ENCODE measurements around the gene CTCF.

DNA sequence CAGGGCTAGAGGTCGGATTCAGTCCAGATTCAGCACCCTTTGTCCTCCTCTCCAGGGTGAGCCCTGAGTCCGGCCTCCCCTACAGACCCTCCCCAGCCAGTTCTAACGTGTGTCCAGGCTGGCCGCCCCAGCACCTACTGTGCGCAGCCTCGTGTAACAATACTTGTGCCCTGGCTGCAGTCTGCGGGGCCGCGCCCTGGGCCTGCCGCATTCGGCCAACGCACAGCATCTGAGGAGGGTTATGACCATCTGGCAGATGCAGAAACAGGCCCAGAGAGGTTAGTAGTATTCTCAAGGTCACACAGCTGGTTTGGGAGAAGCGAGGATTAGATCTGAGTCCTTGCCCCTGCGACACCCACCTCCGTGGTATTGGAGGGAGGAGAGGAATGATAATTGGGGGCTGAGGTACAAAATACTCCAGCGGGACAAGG is 32.7 kb upstream of the CTCF start:
- TF ChIP-seq TCF12 (IDR thresholded peaks at IDR 0.05; ENCODE audit: low read depth), result no peak
- TF ChIP-seq RAD21 (IDR thresholded peaks at IDR 0.05; ENCODE audit: low read depth), result no peak
- no peak for TF ChIP-seq EP300 (IDR thresholded peaks at IDR 0.05; ENCODE audit: borderline replicate concordance)
- no peak for TF ChIP-seq TAF1 (IDR thresholded peaks at IDR 0.05; ENCODE audit: low read depth)
- TF ChIP-seq, protein P1, sequence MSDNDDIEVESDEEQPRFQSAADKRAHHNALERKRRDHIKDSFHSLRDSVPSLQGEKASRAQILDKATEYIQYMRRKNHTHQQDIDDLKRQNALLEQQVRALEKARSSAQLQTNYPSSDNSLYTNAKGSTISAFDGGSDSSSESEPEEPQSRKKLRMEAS (IDR thresholded peaks at IDR 0.05), result no peak
- no peak for TF ChIP-seq CREB1 (IDR thresholded peaks at IDR 0.05; ENCODE audit: low read depth)
- TF ChIP-seq YY1 (IDR thresholded peaks at IDR 0.05; ENCODE audit: low read depth), result no peak
- TF ChIP-seq NFIC (IDR thresholded peaks at IDR 0.05), result no peak
- TF ChIP-seq CEBPB (IDR thresholded peaks at IDR 0.05), result no peak
- TF ChIP-seq ZBTB7A (IDR thresholded peaks at IDR 0.05; ENCODE audit: low read depth), result no peak
- TF ChIP-seq, protein P2, sequence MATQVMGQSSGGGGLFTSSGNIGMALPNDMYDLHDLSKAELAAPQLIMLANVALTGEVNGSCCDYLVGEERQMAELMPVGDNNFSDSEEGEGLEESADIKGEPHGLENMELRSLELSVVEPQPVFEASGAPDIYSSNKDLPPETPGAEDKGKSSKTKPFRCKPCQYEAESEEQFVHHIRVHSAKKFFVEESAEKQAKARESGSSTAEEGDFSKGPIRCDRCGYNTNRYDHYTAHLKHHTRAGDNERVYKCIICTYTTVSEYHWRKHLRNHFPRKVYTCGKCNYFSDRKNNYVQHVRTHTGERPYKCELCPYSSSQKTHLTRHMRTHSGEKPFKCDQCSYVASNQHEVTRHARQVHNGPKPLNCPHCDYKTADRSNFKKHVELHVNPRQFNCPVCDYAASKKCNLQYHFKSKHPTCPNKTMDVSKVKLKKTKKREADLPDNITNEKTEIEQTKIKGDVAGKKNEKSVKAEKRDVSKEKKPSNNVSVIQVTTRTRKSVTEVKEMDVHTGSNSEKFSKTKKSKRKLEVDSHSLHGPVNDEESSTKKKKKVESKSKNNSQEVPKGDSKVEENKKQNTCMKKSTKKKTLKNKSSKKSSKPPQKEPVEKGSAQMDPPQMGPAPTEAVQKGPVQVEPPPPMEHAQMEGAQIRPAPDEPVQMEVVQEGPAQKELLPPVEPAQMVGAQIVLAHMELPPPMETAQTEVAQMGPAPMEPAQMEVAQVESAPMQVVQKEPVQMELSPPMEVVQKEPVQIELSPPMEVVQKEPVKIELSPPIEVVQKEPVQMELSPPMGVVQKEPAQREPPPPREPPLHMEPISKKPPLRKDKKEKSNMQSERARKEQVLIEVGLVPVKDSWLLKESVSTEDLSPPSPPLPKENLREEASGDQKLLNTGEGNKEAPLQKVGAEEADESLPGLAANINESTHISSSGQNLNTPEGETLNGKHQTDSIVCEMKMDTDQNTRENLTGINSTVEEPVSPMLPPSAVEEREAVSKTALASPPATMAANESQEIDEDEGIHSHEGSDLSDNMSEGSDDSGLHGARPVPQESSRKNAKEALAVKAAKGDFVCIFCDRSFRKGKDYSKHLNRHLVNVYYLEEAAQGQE (IDR thresholded peaks at IDR 0.05; ENCODE audit: low read depth), result no peak
- no peak for TF ChIP-seq FOXM1 (IDR thresholded peaks at IDR 0.05; ENCODE audit: borderline replicate concordance, low read depth)
- no peak for TF ChIP-seq EGR1 (IDR thresholded peaks at IDR 0.05)
- TF ChIP-seq, protein P3, sequence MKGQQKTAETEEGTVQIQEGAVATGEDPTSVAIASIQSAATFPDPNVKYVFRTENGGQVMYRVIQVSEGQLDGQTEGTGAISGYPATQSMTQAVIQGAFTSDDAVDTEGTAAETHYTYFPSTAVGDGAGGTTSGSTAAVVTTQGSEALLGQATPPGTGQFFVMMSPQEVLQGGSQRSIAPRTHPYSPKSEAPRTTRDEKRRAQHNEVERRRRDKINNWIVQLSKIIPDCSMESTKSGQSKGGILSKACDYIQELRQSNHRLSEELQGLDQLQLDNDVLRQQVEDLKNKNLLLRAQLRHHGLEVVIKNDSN (IDR thresholded peaks at IDR 0.05), result no peak

Measured in Ishikawa (cell line).